Subcutaneous abdominal adipose tissue (tissue), 5 donors: ENCODE results near the gene DENND2D.

Experiments used
- H3K27ac ChIP-seq: one replicate; pipeline ENCODE4 v1.7.0; 2013; ENCODE audit warnings: low read depth, mild to moderate bottlenecking, inconsistent platforms, low read length, moderate library complexity
- H3K27me3 ChIP-seq, 5 donors: one replicate each; pipeline ENCODE4 v1.7.0; 2013; ENCODE audit warnings: low read length in 5 of 5, inconsistent platforms in 1 of 5; ENCODE audit not compliant: control insufficient read depth in 5 of 5, insufficient read depth in 4 of 5
- H3K36me3 ChIP-seq, 5 donors: one replicate each; pipeline ENCODE4 v1.7.0; 2013; ENCODE audit warnings: low read length in 5 of 5; ENCODE audit not compliant: control insufficient read depth in 5 of 5, insufficient read depth in 5 of 5
- H3K4me1 ChIP-seq, 5 donors: one replicate each; pipeline ENCODE4 v1.7.0; 2013; ENCODE audit warnings: low read length in 5 of 5, mild to moderate bottlenecking in 3 of 5, moderate library complexity in 1 of 5; ENCODE audit not compliant: control insufficient read depth in 5 of 5, insufficient read depth in 5 of 5
- H3K4me3 ChIP-seq, 5 donors: one replicate each; pipeline ENCODE4 v1.7.0; 2013; ENCODE audit warnings: low read length in 5 of 5, low read depth in 1 of 5
- H3K9ac ChIP-seq, 5 donors: one replicate each; pipeline ENCODE4 v1.7.0; 2013; ENCODE audit warnings: low read length in 5 of 5, mild to moderate bottlenecking in 4 of 5, moderate library complexity in 3 of 5
- H3K9me3 ChIP-seq, 5 donors: one replicate each; pipeline ENCODE4 v1.7.0; 2013; ENCODE audit warnings: low read length in 5 of 5; ENCODE audit not compliant: control insufficient read depth in 5 of 5
- donor health status: healthy.
- donor health status: healthy.
- donor health status: healthy.
- donor health status: healthy.
- donor health status: healthy.

The DENND2D gene

DNA sequence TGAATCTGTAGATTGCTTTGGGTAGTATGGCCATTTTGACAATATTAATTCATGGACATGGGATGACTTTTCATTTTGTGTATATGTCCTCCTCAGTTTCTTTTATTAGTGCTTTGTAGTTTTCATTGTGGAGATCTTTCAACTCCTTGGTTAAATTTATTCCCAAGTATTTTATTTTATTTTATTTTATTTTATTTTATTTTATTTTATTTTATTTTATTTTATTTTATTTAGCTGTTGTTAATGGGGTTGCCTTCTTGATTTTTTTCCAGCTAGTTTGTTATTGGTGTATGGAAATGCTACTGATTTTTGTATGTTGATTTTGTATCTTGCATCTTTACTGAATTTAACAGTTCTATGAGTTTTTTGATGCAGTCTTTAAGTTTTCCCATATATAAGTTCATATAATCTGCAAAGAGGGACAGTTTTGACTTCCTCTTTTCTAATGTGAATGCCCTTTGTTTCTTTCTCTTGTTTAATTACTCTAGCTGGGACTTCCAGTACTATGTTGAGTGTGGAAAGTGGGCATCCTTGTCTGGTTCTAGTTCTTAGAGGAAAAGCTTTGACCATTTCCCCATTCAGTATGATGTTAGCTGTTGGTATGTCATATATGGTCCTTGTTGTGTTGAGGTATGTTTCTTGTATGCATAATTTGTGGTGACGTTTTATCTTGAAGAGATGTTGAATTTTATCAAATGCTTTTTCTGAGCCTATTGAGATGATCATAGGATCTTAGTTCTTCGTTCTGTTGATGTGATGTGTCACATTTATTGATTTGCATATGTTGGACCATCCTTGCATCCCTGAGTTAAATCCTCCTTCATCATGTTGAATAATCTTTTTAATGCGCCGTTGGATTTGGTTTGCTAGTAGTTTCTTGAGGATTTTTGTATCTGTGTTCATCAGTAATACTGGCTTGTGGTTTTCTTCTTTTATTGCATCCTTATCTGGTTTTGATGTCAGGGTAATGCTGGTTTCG is 46.1 kb downstream of the DENND2D start:
- no peaks in the 10 kb centered on the region for H3K27me3 ChIP-seq
- no peak overlapping the region for H3K9ac ChIP-seq
- H3K4me3 ChIP-seq: no peak overlapping the region
- peaks cover 0 to 15% (median 3%) of the 10 kb centered on the region in 5 donors for H3K4me1 ChIP-seq
- no peak overlapping the region for H3K27ac ChIP-seq
- peaks cover 18 to 40% (median 37%) of the 10 kb centered on the region in 5 donors for H3K36me3 ChIP-seq
- no peaks in the 10 kb centered on the region for H3K9me3 ChIP-seq

DNA sequence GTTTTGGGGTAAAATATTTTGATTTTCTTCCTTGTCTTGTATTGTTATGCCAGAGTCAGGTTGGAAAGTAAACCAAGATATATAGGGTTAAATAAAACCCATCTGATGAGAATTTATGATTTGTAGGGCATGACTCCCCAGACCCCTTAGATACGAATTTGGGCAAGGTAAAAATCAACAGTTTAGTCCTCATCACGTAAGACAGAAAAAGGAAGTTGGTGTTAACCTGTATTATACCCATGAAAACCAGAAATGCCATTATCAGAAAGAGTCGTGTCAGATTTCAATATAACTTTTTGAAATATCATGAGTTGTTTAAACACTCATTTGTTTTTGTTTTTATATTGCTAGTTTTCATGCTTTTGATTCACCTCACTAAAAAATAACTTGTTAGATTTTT is 48.6 kb downstream of the DENND2D start:
- Histone ChIP-seq H3K9ac (no peak overlapping the region), H3K4me3 (no peak overlapping the region), H3K27ac (no peak overlapping the region), H3K4me1 (peaks cover 0 to 26% (median 4%) of the 10 kb centered on the region in 5 donors), H3K9me3 (no peaks in the 10 kb centered on the region), H3K36me3 (peaks cover 27 to 55% (median 44%) of the 10 kb centered on the region in 5 donors), H3K27me3 (no peaks in the 10 kb centered on the region)

DNA sequence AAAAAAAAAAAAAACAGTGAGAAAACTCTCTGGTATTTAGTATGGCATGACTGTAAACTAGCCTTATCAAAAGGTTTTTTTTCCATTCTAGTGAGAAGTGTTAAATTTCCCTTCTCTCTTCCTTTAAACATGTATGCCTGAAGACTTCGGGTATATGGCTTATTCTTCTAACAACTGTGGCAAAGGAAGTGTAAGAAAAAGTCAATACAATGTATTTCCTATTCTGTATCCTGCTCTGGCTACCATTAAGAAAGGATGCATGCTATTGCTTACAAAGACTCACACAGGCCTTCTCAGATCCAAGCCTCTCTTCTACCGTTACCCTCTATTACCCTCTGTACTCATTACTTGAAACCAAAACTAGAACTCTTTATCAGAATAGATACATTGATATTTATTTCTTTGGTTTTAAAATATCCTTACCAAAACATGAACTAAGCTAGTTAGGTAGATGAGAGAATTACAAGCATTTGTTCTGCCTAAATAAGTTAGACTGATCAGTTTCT is 52.0 kb downstream of the DENND2D start:
- Histone ChIP-seq H3K9ac (peak overlapping the region in 2 of 5 donors; percentile 17 to 23), H3K9me3 (no peaks in the 10 kb centered on the region), H3K4me3 (no peak overlapping the region), H3K4me1 (peaks cover 0 to 31% (median 8%) of the 10 kb centered on the region in 5 donors), H3K27me3 (no peaks in the 10 kb centered on the region), H3K27ac (no peak overlapping the region), H3K36me3 (peaks cover 23 to 52% (median 31%) of the 10 kb centered on the region in 5 donors)

DNA sequence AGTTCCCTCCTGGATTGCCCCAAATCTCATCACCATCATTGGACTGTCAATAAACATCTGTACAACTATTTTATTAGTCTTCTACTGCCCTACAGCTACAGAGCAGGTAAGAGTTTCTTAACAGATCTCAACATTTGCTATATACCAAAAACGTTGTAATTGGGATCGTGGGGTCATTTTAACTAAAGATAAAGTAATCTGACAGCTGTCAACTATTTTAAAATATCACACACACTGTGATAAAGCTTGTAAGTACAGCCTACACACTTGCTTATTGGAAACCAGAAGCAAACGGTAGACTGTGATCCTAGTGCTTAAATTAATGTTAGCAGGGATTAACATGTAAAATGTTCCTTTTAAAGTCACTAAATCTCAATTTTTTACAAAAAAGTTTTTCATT is 52.5 kb downstream of the DENND2D start:
- H3K4me3 ChIP-seq: no peak overlapping the region

DNA sequence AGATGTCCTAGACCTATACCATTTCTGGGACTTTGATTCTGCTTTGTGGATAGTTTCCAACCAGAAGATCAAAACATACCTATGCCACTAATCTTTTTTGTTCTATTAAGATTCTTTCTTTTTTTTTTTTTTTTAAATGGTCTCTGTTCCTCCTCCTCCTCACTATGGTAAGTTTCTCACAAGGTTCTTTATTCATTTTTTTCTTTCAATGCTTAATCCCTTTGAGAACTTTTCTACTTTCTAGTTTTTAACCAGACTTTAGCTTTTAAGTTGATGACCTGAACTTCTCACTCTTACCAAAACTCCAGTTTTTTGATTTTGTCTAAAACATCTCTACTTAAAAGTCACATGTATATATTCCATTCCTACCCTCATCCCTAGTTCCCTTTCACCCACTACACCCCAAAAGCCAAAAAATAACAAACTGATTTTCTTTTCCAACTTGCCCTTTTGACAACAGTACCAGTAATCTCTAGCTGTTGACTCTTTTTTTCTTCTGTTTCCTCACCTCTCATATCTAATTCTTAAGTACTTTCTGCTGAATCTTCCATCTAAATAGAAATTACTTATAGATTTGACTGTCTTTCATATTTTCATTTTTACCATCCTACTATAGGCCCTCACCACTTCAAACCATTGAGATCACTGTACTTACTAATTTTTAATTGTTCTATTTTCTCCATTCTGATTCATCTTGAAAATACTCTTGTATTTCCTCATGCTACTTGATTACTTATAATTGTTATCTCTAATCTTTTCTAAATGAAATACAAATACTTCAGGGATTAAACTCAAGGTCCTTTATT is 54.3 kb downstream of the DENND2D start:
- Histone ChIP-seq H3K27ac (no peak overlapping the region), H3K4me1 (peaks cover 0 to 45% (median 24%) of the 10 kb centered on the region in 5 donors), H3K4me3 (no peak overlapping the region)

More for the DNA sequence above, 52.5 kb downstream of the DENND2D start:
- no peaks in the 10 kb centered on the region for H3K9me3 ChIP-seq
- no peak overlapping the region for H3K9ac ChIP-seq
- peaks cover 0 to 36% (median 8%) of the 10 kb centered on the region in 5 donors for H3K4me1 ChIP-seq
- H3K27ac ChIP-seq: no peak overlapping the region
- no peaks in the 10 kb centered on the region for H3K27me3 ChIP-seq
- H3K36me3 ChIP-seq: peaks cover 21 to 47% (median 26%) of the 10 kb centered on the region in 5 donors

DNA sequence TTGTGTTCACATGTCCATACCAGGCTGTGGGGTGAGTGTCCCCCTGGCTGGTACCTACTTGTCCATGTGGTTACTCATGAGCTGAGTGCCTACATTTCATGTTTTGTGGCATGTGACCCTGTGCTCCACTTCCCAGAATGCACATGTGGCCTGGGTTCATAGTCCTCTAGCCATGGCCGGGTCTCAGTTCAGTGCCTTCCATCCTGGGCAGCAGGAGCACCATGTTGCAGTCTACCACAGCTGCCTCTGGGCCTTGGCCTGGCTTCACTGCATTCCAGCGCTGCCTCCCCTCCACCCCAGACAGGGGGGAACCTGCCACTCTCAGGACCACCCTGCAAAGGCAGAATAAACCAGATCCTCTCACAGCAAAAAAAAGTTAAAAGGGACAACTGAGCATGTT is 54.9 kb downstream of the DENND2D start:
- Histone ChIP-seq H3K9ac (no peak overlapping the region), H3K9me3 (no peaks in the 10 kb centered on the region), H3K27me3 (no peaks in the 10 kb centered on the region), H3K4me1 (peaks cover 0 to 51% (median 30%) of the 10 kb centered on the region in 5 donors), H3K4me3 (no peak overlapping the region), H3K27ac (no peak overlapping the region), H3K36me3 (peaks cover 15 to 37% (median 25%) of the 10 kb centered on the region in 5 donors)

More for the DNA sequence above, 54.3 kb downstream of the DENND2D start:
- peaks cover 15 to 37% (median 25%) of the 10 kb centered on the region in 5 donors for H3K36me3 ChIP-seq
- H3K9me3 ChIP-seq: no peaks in the 10 kb centered on the region
- no peak overlapping the region for H3K9ac ChIP-seq
- H3K27me3 ChIP-seq: no peaks in the 10 kb centered on the region

DNA sequence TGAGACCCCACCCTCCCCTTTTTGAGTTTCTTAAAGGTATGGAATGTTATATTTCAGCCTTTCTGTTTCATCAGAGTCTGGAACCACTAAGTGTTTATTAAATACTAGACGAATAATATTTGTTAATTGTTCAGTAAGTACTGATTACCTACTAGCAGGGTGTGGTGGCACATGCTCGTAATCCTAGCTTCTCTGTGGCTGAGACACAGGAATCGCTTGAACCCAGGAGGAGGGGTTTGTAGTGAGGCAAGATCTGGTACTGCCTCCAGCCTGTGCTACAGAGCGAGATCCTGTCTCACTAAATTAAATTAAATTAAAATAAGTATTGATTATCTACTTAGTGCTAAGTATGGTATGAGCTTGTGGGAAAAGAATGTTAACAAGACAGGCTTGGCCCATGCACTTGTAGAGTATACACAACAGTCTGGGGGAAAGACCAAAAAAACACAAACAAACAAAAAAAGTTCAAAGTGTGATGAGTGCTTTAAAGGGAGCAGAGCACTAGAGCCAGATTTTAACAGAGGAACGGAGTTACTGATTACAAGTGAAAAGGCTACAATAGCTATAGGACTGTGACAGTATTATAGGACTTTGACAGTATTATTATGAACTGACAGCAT is 58.0 kb downstream of the DENND2D start:
- H3K27ac ChIP-seq: peak overlapping the region; percentile 94
- no peaks in the 10 kb centered on the region for H3K27me3 ChIP-seq
- H3K36me3 ChIP-seq: peaks cover 0 to 9% (median 3%) of the 10 kb centered on the region in 5 donors
- peaks cover 0 to 56% (median 43%) of the 10 kb centered on the region in 5 donors for H3K4me1 ChIP-seq
- H3K4me3 ChIP-seq: peak overlapping the region in 3 of 5 donors; percentile 1 to 90 (median 83)
- H3K9me3 ChIP-seq: no peaks in the 10 kb centered on the region
- H3K9ac ChIP-seq: peak overlapping the region in 4 of 5 donors; percentile 32 to 94 (median 44)

DNA sequence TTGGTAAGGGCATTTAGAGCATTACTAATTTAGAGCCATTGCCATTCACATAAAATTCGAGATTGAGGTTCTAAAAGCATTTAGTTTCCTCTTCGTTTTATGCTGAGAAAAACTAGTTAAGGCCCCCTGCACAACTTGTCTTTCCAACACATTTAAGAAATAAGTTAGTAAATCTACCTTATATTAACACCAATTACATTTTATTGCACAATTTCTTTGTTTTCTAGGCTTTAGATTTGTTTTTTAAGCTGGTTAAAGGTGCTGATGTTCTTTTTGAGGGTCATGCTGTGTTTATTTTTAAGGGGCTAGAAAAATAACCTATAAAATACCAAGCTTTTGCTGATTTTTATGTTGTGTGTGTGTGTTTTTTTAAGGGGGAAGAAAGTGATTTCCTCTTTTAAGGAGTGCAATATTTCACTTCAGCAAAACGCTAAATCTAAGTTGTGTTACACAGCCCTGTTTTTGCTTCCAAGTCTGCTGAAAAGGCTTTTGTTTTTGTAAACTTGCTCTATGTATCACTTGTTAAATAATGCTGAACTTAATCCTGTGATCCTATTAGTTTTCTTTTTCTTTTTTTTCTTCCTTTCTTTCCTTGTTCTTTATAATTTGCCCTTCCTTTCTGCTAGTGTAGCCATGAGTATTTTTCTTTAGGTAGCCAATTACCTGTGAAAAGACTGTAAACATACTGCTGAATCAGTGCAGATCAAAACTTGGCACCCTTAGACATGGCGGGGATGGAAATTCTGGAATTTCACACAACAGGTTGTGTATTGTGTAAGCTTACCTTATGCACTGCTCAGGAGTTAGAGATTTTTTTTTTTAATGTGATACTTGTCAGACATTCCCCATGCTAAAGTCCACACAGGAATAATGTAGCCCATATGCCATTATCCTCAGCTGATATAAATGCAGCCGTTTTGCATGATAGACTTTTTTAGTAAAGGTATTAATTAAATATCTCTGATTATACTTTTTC is 58.9 kb downstream of the DENND2D start:
- peaks cover 0 to 54% (median 43%) of the 10 kb centered on the region in 5 donors for H3K4me1 ChIP-seq
- no peaks in the 10 kb centered on the region for H3K9me3 ChIP-seq
- peak overlapping the region; percentile 94 for H3K27ac ChIP-seq
- H3K4me3 ChIP-seq: peak overlapping the region; percentile 83 to 98 (median 90)
- no peaks in the 10 kb centered on the region for H3K27me3 ChIP-seq
- H3K9ac ChIP-seq: peak overlapping the region in 4 of 5 donors; percentile 94 to 98 (median 97)
- H3K36me3 ChIP-seq: peaks cover 0 to 12% (median 3%) of the 10 kb centered on the region in 5 donors
